Measurements from ENCODE around the gene CKMT1B.
"Not testable (repeated sequence)": the region's sequence is repeated elsewhere in the genome, so short reads cannot be mapped to it uniquely, and the experiment has no call there.

Gene CKMT1B

GRCh38 chr15:43589778-43590466, 3.9 kb upstream of the CKMT1B start, which contains the start of gene PPIP5K1:
Gene PPIP5K1 (minus strand): TSS chr15:43590208. CDS start chr15:43584504, 5,704 bp downstream.
- not testable (repeated sequence) for H3K9me3 ChIP-seq (replicated peaks; ENCODE audit: low read length); H3K4me2 ChIP-seq (ENCODE audit: low read length); H3K36me3 ChIP-seq (ENCODE audit: insufficient read depth, low read length); H3K4me3 ChIP-seq (ENCODE audit: low read length); H3K27me3 ChIP-seq (ENCODE audit: control insufficient read depth, insufficient read depth, low read length); H3K4me1 ChIP-seq (ENCODE audit: control insufficient read depth, insufficient read depth, low read length); H3K9ac ChIP-seq (ENCODE audit: low read depth, low read length)

GRCh38 chr15:43592841-43593240, 986 bp upstream of the CKMT1B start:
- H3K4me1 ChIP-seq (ENCODE audit: control insufficient read depth, insufficient read depth, low read length); H3K4me3 ChIP-seq (ENCODE audit: low read length); H3K27me3 ChIP-seq (ENCODE audit: control insufficient read depth, insufficient read depth, low read length); H3K4me2 ChIP-seq (ENCODE audit: low read length); H3K9me3 ChIP-seq (replicated peaks; ENCODE audit: low read length); H3K36me3 ChIP-seq (ENCODE audit: insufficient read depth, low read length); H3K9ac ChIP-seq (ENCODE audit: low read depth, low read length): not testable (repeated sequence)

GRCh38 chr15:43599131-43599530, 5.3 kb downstream of the CKMT1B start:
- not testable (repeated sequence) for H3K9me3 ChIP-seq (replicated peaks; ENCODE audit: low read length); H3K4me2 ChIP-seq (ENCODE audit: low read length); H3K4me3 ChIP-seq (ENCODE audit: low read length); H3K36me3 ChIP-seq (ENCODE audit: insufficient read depth, low read length); H3K9ac ChIP-seq (ENCODE audit: low read depth, low read length); H3K4me1 ChIP-seq (ENCODE audit: control insufficient read depth, insufficient read depth, low read length)
- peaks cover 23% of the 10 kb centered on the region for H3K27me3 ChIP-seq (ENCODE audit: control insufficient read depth, insufficient read depth, low read length)

- not testable (repeated sequence) for H3K4me3 ChIP-seq (ENCODE audit: low read length); H3K4me2 ChIP-seq (ENCODE audit: low read length); H3K9me3 ChIP-seq (replicated peaks; ENCODE audit: low read length); H3K36me3 ChIP-seq (ENCODE audit: insufficient read depth, low read length); H3K4me1 ChIP-seq (ENCODE audit: control insufficient read depth, insufficient read depth, low read length); H3K9ac ChIP-seq (ENCODE audit: low read depth, low read length)
- peaks cover 30% of the 10 kb centered on the region for H3K27me3 ChIP-seq (ENCODE audit: control insufficient read depth, insufficient read depth, low read length)
Measured at GRCh38 chr15:43600200-43600599, 6.4 kb downstream of the CKMT1B start.

- H3K4me2 ChIP-seq (ENCODE audit: low read length); H3K9me3 ChIP-seq (replicated peaks; ENCODE audit: low read length); H3K9ac ChIP-seq (ENCODE audit: low read depth, low read length); H3K36me3 ChIP-seq (ENCODE audit: insufficient read depth, low read length); H3K4me3 ChIP-seq (ENCODE audit: low read length); H3K4me1 ChIP-seq (ENCODE audit: control insufficient read depth, insufficient read depth, low read length): not testable (repeated sequence)
- H3K27me3 ChIP-seq (ENCODE audit: control insufficient read depth, insufficient read depth, low read length), result peaks cover 28% of the 10 kb centered on the region
Measured at GRCh38 chr15:43602233-43602632, 8.4 kb downstream of the CKMT1B start.

- not testable (repeated sequence) for H3K4me3 ChIP-seq (ENCODE audit: low read length); H3K9ac ChIP-seq (ENCODE audit: low read depth, low read length); H3K27me3 ChIP-seq (ENCODE audit: control insufficient read depth, insufficient read depth, low read length); H3K9me3 ChIP-seq (replicated peaks; ENCODE audit: low read length); H3K4me2 ChIP-seq (ENCODE audit: low read length); H3K4me1 ChIP-seq (ENCODE audit: control insufficient read depth, insufficient read depth, low read length); H3K36me3 ChIP-seq (ENCODE audit: insufficient read depth, low read length)
Measured at GRCh38 chr15:43617750-43618149, 23.9 kb downstream of the CKMT1B start.

- H3K4me2 ChIP-seq (ENCODE audit: low read length); H3K4me1 ChIP-seq (ENCODE audit: control insufficient read depth, insufficient read depth, low read length): not testable (repeated sequence)
Measured at GRCh38 chr15:43618700-43619099, 24.9 kb downstream of the CKMT1B start, which contains the start of gene STRC. Gene STRC (minus strand): TSS chr15:43618800. CDS start chr15:43618722, 78 bp downstream.

GRCh38 chr15:43622068-43622799, 28.4 kb downstream of the CKMT1B start:
- H3K9ac ChIP-seq (ENCODE audit: low read depth, low read length); H3K4me3 ChIP-seq (ENCODE audit: low read length); H3K4me2 ChIP-seq (ENCODE audit: low read length); H3K4me1 ChIP-seq (ENCODE audit: control insufficient read depth, insufficient read depth, low read length); H3K36me3 ChIP-seq (ENCODE audit: insufficient read depth, low read length); H3K9me3 ChIP-seq (replicated peaks; ENCODE audit: low read length): not testable (repeated sequence)
- peaks cover 21% of the 10 kb centered on the region for H3K27me3 ChIP-seq (ENCODE audit: control insufficient read depth, insufficient read depth, low read length)

More at GRCh38 chr15:43618700-43619099, 24.9 kb downstream of the CKMT1B start, which contains the start of gene STRC:
- not testable (repeated sequence) for H3K4me3 ChIP-seq (ENCODE audit: low read length); H3K36me3 ChIP-seq (ENCODE audit: insufficient read depth, low read length); H3K9me3 ChIP-seq (replicated peaks; ENCODE audit: low read length); H3K9ac ChIP-seq (ENCODE audit: low read depth, low read length)
- peaks cover 13% of the 10 kb centered on the region for H3K27me3 ChIP-seq (ENCODE audit: control insufficient read depth, insufficient read depth, low read length)

- Histone ChIP-seq H3K27me3 (ENCODE audit: control insufficient read depth, insufficient read depth, low read length) (peaks cover 21% of the 10 kb centered on the region), H3K4me2 (ENCODE audit: low read length) (no peak overlapping the region), H3K4me3 (ENCODE audit: low read length) (no peak overlapping the region), H3K4me1 (ENCODE audit: control insufficient read depth, insufficient read depth, low read length) (no peaks in the 10 kb centered on the region), H3K9me3 (replicated peaks; ENCODE audit: low read length) (no peaks in the 10 kb centered on the region), H3K36me3 (ENCODE audit: insufficient read depth, low read length) (no peaks in the 10 kb centered on the region), H3K9ac (ENCODE audit: low read depth, low read length) (no peak overlapping the region)
Measured at GRCh38 chr15:43625106-43625505, 31.3 kb downstream of the CKMT1B start.

GRCh38 chr15:43626937-43627336, 33.1 kb downstream of the CKMT1B start:
- not testable (repeated sequence) for H3K36me3 ChIP-seq (ENCODE audit: insufficient read depth, low read length); H3K4me1 ChIP-seq (ENCODE audit: control insufficient read depth, insufficient read depth, low read length); H3K9me3 ChIP-seq (replicated peaks; ENCODE audit: low read length); H3K4me2 ChIP-seq (ENCODE audit: low read length); H3K4me3 ChIP-seq (ENCODE audit: low read length); H3K9ac ChIP-seq (ENCODE audit: low read depth, low read length)
- H3K27me3 ChIP-seq (ENCODE audit: control insufficient read depth, insufficient read depth, low read length), result peaks cover 13% of the 10 kb centered on the region

- H3K4me1 ChIP-seq (ENCODE audit: control insufficient read depth, insufficient read depth, low read length); H3K4me2 ChIP-seq (ENCODE audit: low read length); H3K27me3 ChIP-seq (ENCODE audit: control insufficient read depth, insufficient read depth, low read length); H3K36me3 ChIP-seq (ENCODE audit: insufficient read depth, low read length); H3K9ac ChIP-seq (ENCODE audit: low read depth, low read length); H3K4me3 ChIP-seq (ENCODE audit: low read length); H3K9me3 ChIP-seq (replicated peaks; ENCODE audit: low read length): not testable (repeated sequence)
Measured at GRCh38 chr15:43638464-43639204, 44.8 kb downstream of the CKMT1B start.
